ENCODE results near the gene FAM20C. TPM values are rescaled to one million over a fixed set of nuclear protein-coding genes. Genes with fewer than 3 reads are reported as not detected.

FAM20C gene
- total RNA-seq, 6 donors from 2014 or later: 17.7 to 53.7 (median 46.8) TPM

- no peak for ATAC-seq (ENCODE audit: low FRiP score in 2 of 2)
- H3K4me1 ChIP-seq: no peaks in the 10 kb centered on the region
- H3K4me3 ChIP-seq: no peak overlapping the region
- no peaks in the 10 kb centered on the region for H3K9me3 ChIP-seq
- H3K36me3 ChIP-seq: no peaks in the 10 kb centered on the region
- DNase-seq: peak in 1 of 2 donors; percentile 48
- TF ChIP-seq CTCF (IDR thresholded peaks at IDR 0.05) (no peak), POLR2AphosphoS5 (IDR thresholded peaks at IDR 0.05) (no peak), POLR2A (IDR thresholded peaks at IDR 0.05) (no peak), EP300 (IDR thresholded peaks at IDR 0.05) (no peak)
- 84 to 86% methylated on average over 14 to 21 of the region's 21 CpGs for WGBS, 2 donors
- H3K27ac ChIP-seq: no peak overlapping the region
- no peaks in the 10 kb centered on the region for H3K27me3 ChIP-seq
Measured at GRCh38 chr7:176786-177459, 15.4 kb upstream of the FAM20C start.

- no peaks in the 10 kb centered on the region for H3K27me3 ChIP-seq
- peak in 1 of 2 donors; percentile 80 for DNase-seq
- no peaks in the 10 kb centered on the region for H3K4me1 ChIP-seq
- no peak overlapping the region for H3K27ac ChIP-seq
- H3K4me3 ChIP-seq: no peak overlapping the region
- no peaks in the 10 kb centered on the region for H3K9me3 ChIP-seq
- TF ChIP-seq EP300 (IDR thresholded peaks at IDR 0.05) (no peak), CTCF (IDR thresholded peaks at IDR 0.05) (no peak), POLR2A (IDR thresholded peaks at IDR 0.05) (no peak), POLR2AphosphoS5 (IDR thresholded peaks at IDR 0.05) (no peak)
- no peak for ATAC-seq (ENCODE audit: low FRiP score in 2 of 2)
- H3K36me3 ChIP-seq: no peaks in the 10 kb centered on the region
- WGBS, 2 donors: 85 to 92% methylated on average over 13 to 28 of the region's 28 CpGs
Measured at GRCh38 chr7:178444-178843, 13.9 kb upstream of the FAM20C start.

GRCh38 chr7:179209-179681 lies 13.1 kb upstream of the FAM20C start:
- no peak for ATAC-seq (ENCODE audit: low FRiP score in 2 of 2)
- no peaks in the 10 kb centered on the region for H3K4me1 ChIP-seq
- no peaks in the 10 kb centered on the region for H3K36me3 ChIP-seq
- no peaks in the 10 kb centered on the region for H3K27me3 ChIP-seq
- DNase-seq: no peak
- H3K9me3 ChIP-seq: no peaks in the 10 kb centered on the region
- no peak overlapping the region for H3K4me3 ChIP-seq
- no peak overlapping the region for H3K27ac ChIP-seq
- 70 to 72% methylated on average over 19 of the region's 19 CpGs for whole genome bisulfite sequencing, 2 donors
- TF ChIP-seq CTCF (IDR thresholded peaks at IDR 0.05) (no peak), POLR2A (IDR thresholded peaks at IDR 0.05) (no peak), EP300 (IDR thresholded peaks at IDR 0.05) (no peak), POLR2AphosphoS5 (IDR thresholded peaks at IDR 0.05) (peak in 1 of 2 donors; percentile 4)

- H3K9me3 ChIP-seq: no peaks in the 10 kb centered on the region
- TF ChIP-seq POLR2AphosphoS5 (IDR thresholded peaks at IDR 0.05) (no peak), EP300 (IDR thresholded peaks at IDR 0.05) (no peak), CTCF (IDR thresholded peaks at IDR 0.05) (no peak), POLR2A (IDR thresholded peaks at IDR 0.05) (no peak)
- no peaks in the 10 kb centered on the region for H3K36me3 ChIP-seq
- H3K4me1 ChIP-seq: no peaks in the 10 kb centered on the region
- H3K27me3 ChIP-seq: no peaks in the 10 kb centered on the region
- DNase-seq (peak in 1 of 2 donors; percentile 70), ATAC-seq (ENCODE audit: low FRiP score in 2 of 2) (peak in 1 of 2 donors; percentile 6)
- 88 to 90% methylated on average over 11 to 22 of the region's 22 CpGs for WGBS, 2 donors
- no peak overlapping the region for H3K27ac ChIP-seq
- no peak overlapping the region for H3K4me3 ChIP-seq
Measured at GRCh38 chr7:179948-180694, 12.2 kb upstream of the FAM20C start.

Data from upper lobe of left lung (tissue), 6 donors.